ENCODE measurements around the gene TMEM203. TPM values are rescaled to one million over a fixed set of nuclear protein-coding genes. Genes with fewer than 3 reads are reported as not detected.

The TMEM203 gene
- polyA plus RNA-seq, 1 donor = 33.1 TPM

DNA sequence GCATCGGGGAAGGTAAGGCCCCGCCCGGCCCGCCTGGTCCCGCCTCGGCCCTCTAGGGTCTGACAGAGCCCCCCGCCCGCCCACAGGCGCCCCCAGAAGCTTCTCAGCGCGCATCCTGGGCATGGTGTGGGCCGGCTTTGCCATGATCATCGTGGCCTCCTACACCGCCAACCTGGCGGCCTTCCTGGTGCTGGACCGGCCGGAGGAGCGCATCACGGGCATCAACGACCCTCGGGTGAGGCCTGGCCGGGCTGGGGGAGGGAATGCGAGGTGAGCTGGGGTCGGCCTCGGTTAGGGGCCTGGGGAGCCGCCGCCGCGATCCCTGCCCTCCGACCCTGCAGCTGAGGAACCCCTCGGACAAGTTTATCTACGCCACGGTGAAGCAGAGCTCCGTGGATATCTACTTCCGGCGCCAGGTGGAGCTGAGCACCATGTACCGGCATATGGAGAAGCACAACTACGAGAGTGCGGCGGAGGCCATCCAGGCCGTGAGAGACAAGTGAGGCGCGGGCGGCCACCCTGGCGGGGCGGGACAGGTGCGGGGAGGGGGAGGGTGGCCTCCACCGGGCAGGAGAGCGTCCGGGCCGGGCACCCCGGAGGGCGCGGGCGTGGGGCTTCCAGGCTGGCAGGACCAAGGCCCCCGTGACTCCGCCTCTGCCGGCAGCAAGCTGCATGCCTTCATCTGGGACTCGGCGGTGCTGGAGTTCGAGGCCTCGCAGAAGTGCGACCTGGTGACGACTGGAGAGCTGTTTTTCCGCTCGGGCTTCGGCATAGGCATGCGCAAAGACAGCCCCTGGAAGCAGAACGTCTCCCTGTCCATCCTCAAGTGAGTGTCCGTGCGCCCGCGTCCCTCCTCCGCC is 42.7 kb downstream of the TMEM203 start:
- DNase-seq = peak in 1 of 2 donors; percentile 50
- Histone ChIP-seq H3K27ac (ENCODE audit: low read length) (no peak overlapping the region), H3K36me3 (ENCODE audit: control insufficient read depth, insufficient read depth, low read length) (no peaks in the 10 kb centered on the region), H3K4me1 (ENCODE audit: control insufficient read depth, insufficient read depth, low read length) (peaks cover 7% of the 10 kb centered on the region), H3K9me3 (ENCODE audit: control insufficient read depth, low read depth, low read length) (peaks cover 15% of the 10 kb centered on the region), H3K4me3 (ENCODE audit: low read length) (no peak overlapping the region), H3K27me3 (ENCODE audit: control insufficient read depth, insufficient read depth, low read length) (peaks cover 96% of the 10 kb centered on the region)
- no CpG with 5 or more reads among the region's 74 CpGs for WGBS (ENCODE audit: insufficient coverage, low lambda C conversion rate)

DNA sequence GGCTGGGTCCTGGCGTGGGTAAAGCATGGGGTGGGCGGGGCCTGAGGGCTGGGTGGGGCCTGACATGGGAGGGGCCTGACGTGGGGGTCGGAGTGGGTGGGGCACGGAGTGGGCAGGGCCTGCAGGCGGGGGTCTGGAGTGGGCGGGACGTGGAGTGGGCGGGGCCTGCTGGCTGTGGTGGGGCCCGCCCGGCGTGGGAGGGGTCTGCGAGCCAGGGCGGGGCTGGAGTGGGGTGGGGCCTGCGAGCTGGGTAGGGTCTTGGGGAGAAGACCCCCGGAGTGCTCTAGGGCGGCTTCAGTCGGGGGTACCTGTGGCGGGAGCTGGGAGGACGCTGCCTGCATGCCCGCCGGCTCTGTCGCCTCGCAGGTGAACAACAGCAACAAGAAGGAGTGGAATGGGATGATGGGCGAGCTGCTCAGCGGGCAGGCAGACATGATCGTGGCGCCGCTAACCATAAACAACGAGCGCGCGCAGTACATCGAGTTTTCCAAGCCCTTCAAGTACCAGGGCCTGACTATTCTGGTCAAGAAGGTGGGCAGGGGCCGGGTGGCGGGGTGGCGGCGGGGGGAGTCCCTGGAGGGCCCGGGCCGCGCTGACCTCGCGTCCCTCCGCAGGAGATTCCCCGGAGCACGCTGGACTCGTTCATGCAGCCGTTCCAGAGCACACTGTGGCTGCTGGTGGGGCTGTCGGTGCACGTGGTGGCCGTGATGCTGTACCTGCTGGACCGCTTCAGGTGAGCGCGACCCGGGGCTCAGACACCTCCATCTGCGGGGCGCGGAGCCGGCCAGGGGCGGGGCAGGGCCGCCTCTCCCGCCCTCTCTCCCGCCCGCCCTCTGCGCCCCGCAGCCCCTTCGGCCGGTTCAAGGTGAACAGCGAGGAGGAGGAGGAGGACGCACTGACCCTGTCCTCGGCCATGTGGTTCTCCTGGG is 43.6 kb downstream of the TMEM203 start:
- Histone ChIP-seq H3K27me3 (ENCODE audit: control insufficient read depth, insufficient read depth, low read length) (peaks cover 96% of the 10 kb centered on the region), H3K27ac (ENCODE audit: low read length) (no peak overlapping the region), H3K4me3 (ENCODE audit: low read length) (no peak overlapping the region), H3K4me1 (ENCODE audit: control insufficient read depth, insufficient read depth, low read length) (peaks cover 7% of the 10 kb centered on the region), H3K36me3 (ENCODE audit: control insufficient read depth, insufficient read depth, low read length) (no peaks in the 10 kb centered on the region), H3K9me3 (ENCODE audit: control insufficient read depth, low read depth, low read length) (peaks cover 18% of the 10 kb centered on the region)
- no CpG with 5 or more reads among the region's 71 CpGs for WGBS (ENCODE audit: insufficient coverage, low lambda C conversion rate)
- no peak for DNase-seq

DNA sequence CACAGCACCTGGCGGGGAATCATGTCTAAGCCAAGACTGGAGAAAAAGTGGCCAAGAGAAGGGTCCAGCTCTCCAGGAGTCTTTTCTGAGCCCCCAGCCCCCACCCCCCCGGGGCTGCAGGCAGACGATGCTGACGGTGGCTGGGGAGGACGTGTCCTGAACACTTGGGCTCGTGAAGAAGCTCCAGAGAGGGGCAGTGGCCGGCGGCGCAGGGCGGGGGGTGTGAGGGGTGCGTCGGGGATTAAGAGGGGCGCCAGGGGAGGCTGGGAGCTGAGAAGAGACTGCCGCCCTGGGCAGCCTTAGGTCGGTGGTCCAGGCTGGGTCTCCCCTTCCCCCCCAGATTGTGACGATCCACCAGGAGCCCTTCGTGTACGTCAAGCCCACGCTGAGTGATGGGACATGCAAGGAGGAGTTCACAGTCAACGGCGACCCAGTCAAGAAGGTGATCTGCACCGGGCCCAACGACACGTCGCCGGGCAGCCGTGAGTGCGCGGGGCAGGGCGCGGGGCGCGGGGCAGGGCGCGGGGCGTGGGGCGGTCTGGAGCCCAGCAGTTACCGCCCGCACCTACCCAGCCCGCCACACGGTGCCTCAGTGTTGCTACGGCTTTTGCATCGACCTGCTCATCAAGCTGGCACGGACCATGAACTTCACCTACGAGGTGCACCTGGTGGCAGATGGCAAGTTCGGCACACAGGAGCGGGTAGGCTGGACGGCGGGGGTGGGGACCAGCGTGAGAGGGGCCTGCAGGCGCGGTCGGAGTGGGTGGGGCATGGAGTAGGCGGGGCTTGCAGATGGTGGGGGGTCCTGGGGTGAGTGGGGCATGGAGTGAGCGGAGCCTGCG is 44.5 kb downstream of the TMEM203 start:
- H3K27ac ChIP-seq (ENCODE audit: low read length) = no peak overlapping the region
- peaks cover 96% of the 10 kb centered on the region for H3K27me3 ChIP-seq (ENCODE audit: control insufficient read depth, insufficient read depth, low read length)
- peaks cover 25% of the 10 kb centered on the region for H3K9me3 ChIP-seq (ENCODE audit: control insufficient read depth, low read depth, low read length)
- H3K4me3 ChIP-seq (ENCODE audit: low read length) = no peak overlapping the region
- H3K36me3 ChIP-seq (ENCODE audit: control insufficient read depth, insufficient read depth, low read length) = no peaks in the 10 kb centered on the region
- DNase-seq = no peak
- no CpG with 5 or more reads among the region's 56 CpGs for WGBS (ENCODE audit: insufficient coverage, low lambda C conversion rate)
- peaks cover 7% of the 10 kb centered on the region for H3K4me1 ChIP-seq (ENCODE audit: control insufficient read depth, insufficient read depth, low read length)

DNA sequence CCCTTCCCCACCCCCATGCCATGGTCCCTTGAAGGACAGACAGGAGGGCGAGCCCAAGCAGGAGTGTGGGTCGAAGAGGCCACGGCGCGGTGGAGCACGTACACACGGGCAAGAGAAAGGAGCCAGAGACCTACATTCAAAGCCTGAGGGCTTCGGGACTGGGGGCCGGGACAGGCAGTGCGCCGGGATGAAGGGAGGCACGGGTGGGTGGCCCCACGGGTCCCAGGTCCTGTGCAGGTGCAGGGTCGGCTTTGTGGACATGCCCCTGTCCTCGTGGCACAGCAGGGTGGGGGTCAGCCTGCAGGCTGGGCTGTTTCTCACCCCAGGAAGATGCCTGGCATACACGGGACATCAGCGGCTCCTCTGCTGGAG is 45.4 kb downstream of the TMEM203 start:
- Histone ChIP-seq H3K4me3 (ENCODE audit: low read length) (no peak overlapping the region), H3K36me3 (ENCODE audit: control insufficient read depth, insufficient read depth, low read length) (no peaks in the 10 kb centered on the region), H3K9me3 (ENCODE audit: control insufficient read depth, low read depth, low read length) (peaks cover 21% of the 10 kb centered on the region), H3K4me1 (ENCODE audit: control insufficient read depth, insufficient read depth, low read length) (peaks cover 7% of the 10 kb centered on the region), H3K27ac (ENCODE audit: low read length) (no peak overlapping the region), H3K27me3 (ENCODE audit: control insufficient read depth, insufficient read depth, low read length) (peaks cover 96% of the 10 kb centered on the region)
- no CpG with 5 or more reads among the region's 17 CpGs for WGBS (ENCODE audit: insufficient coverage, low lambda C conversion rate)
- no peak for DNase-seq

DNA sequence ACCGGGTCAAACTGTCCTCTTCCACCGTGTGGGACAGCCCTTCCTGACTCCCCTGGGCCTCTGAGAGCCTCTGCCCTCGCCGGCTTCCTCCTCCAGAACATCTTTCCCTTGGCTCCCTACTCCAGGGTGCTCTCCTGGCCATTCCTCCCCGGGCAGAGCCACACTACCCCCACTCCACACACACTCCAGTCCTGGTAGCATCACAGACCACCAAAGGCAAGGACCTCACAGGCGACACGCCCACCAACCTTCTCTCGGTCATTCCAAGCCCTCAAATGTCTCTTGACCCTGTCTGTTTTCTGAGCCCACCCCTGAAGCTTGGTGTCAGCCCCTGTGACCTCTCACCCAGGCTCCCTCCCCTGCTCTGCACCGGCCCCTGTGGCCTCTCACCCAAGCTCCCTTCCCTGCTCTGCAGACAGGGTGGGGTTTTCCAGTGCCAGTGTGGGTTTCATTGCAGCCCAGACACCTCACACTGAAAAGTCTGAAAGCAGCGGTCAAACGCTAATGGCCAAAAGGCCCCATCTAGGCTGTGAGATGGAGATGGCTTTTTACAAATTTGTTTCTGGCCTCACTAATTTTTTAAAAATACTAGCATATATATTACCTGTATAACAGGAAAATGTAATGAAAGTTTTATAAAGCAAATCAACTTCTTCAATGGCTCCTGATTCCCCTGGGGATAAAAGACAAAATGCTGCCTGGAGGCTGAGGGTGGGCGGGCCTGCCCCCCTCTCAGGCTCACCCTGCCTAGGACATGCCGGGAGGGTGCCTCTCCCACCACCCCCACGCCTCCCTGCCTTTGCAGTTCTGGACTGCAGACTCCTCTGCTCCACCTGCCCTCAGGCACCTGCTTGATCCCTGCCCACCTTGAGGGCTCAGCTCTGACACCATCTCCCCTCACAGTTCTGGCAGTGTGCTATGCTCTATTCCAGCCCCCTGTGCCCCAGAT is 46.1 kb downstream of the TMEM203 start:
- H3K27ac ChIP-seq (ENCODE audit: low read length) = no peak overlapping the region
- H3K9me3 ChIP-seq (ENCODE audit: control insufficient read depth, low read depth, low read length) = peaks cover 15% of the 10 kb centered on the region
- peaks cover 90% of the 10 kb centered on the region for H3K27me3 ChIP-seq (ENCODE audit: control insufficient read depth, insufficient read depth, low read length)
- 52% methylated on average over 3 of the region's 14 CpGs for WGBS (ENCODE audit: insufficient coverage, low lambda C conversion rate)
- no peak overlapping the region for H3K4me3 ChIP-seq (ENCODE audit: low read length)
- no peaks in the 10 kb centered on the region for H3K36me3 ChIP-seq (ENCODE audit: control insufficient read depth, insufficient read depth, low read length)
- peaks cover 7% of the 10 kb centered on the region for H3K4me1 ChIP-seq (ENCODE audit: control insufficient read depth, insufficient read depth, low read length)
- no peak for DNase-seq

DNA sequence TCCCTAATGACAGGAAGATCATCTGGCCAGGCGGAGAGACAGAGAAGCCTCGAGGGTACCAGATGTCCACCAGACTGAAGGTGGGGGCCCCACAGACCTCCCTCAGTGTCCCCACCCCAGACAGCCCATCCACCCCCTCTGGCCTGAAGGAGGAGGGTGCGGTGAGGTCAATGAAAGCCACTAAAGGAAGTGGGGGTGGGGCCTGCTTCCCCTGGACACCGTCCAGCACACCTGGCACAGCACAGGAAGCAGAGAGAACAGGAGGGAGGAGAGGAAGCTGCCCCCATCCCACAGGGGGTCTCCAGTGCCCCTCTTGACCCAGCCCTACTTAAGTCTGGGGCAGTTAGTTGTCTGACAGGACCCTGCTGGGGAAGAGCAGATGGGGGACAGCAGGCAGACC is 46.8 kb downstream of the TMEM203 start:
- no CpG with 5 or more reads among the region's 4 CpGs for WGBS (ENCODE audit: insufficient coverage, low lambda C conversion rate)
- H3K36me3 ChIP-seq (ENCODE audit: control insufficient read depth, insufficient read depth, low read length) = no peaks in the 10 kb centered on the region
- H3K27me3 ChIP-seq (ENCODE audit: control insufficient read depth, insufficient read depth, low read length) = peaks cover 82% of the 10 kb centered on the region
- no peak for DNase-seq
- H3K4me3 ChIP-seq (ENCODE audit: low read length) = no peak overlapping the region
- H3K9me3 ChIP-seq (ENCODE audit: control insufficient read depth, low read depth, low read length) = peaks cover 11% of the 10 kb centered on the region
- H3K27ac ChIP-seq (ENCODE audit: low read length) = no peak overlapping the region
- peaks cover 7% of the 10 kb centered on the region for H3K4me1 ChIP-seq (ENCODE audit: control insufficient read depth, insufficient read depth, low read length)

DNA sequence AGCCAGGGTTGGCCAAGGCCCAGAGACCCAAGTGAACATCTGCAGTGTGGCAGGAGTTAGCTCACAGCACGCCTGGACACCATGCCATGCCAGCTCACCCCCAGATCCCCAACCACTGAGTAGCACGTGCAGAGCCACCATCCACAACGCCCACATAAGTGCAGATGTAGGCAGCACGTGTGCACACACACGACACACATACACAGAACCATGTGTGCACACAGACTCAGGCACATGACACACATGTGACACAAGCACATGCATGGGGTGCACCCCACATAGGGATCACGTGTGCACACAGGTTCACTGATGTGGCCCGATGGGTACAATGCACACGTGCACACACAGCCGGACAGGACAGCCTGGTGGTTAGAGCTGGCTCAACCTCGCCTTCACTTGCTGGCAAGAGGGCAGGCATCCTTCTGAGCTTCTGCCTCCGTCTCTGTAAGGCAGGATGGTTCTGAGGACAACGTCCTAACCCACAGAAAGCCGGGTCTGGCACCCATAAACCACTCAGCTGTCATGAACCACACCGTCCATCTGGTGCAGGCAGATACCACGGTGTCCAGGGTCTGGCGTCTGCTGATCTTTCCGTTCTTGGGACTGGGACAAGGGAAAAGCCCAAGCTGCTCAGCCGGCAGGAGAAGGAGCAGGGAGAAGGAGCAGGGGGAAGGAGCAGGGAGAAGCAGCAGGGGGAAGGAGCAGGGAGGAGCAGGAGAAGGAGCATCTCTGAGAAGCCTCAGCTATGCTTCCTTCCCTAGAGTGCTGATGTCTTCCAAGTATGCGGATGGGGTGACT is 47.6 kb downstream of the TMEM203 start:
- Histone ChIP-seq H3K36me3 (ENCODE audit: control insufficient read depth, insufficient read depth, low read length) (no peaks in the 10 kb centered on the region), H3K4me3 (ENCODE audit: low read length) (no peak overlapping the region), H3K4me1 (ENCODE audit: control insufficient read depth, insufficient read depth, low read length) (peaks cover 4% of the 10 kb centered on the region), H3K9me3 (ENCODE audit: control insufficient read depth, low read depth, low read length) (peaks cover 10% of the 10 kb centered on the region), H3K27ac (ENCODE audit: low read length) (no peak overlapping the region), H3K27me3 (ENCODE audit: control insufficient read depth, insufficient read depth, low read length) (peaks cover 74% of the 10 kb centered on the region)
- no peak for DNase-seq
- WGBS (ENCODE audit: insufficient coverage, low lambda C conversion rate) = no CpG with 5 or more reads among the region's 19 CpGs

DNA sequence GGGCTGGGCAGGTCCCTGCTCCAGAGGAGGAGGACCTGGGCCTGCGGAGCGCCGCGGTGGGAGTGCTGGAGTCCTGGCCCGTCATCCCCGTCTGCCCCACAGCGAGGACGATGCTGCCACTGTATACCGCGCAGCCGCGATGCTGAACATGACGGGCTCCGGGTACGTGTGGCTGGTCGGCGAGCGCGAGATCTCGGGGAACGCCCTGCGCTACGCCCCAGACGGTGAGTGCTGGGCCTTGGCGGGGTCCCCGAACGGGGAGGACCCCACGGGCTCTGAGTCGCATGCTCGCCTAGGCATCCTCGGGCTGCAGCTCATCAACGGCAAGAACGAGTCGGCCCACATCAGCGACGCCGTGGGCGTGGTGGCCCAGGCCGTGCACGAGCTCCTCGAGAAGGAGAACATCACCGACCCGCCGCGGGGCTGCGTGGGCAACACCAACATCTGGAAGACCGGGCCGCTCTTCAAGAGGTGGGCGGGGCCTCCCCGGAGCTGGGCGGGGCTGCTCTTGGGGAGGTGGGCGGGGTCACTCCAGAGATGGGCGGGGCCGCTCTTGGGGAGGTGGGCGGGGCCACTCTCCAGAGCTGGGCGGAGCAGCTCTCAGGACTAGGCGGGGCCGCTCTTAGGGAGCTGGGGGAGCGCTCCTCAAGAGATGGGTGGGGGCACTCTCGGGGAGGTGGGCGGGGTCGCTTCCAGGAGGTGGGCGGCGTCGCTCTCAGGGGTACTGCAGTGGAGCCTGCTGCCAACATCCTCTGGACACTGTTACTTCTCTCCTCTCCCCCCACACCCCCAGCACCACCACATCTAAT is 48.7 kb downstream of the TMEM203 start:
- Histone ChIP-seq H3K9me3 (ENCODE audit: control insufficient read depth, low read depth, low read length) (peaks cover 10% of the 10 kb centered on the region), H3K27me3 (ENCODE audit: control insufficient read depth, insufficient read depth, low read length) (peaks cover 64% of the 10 kb centered on the region), H3K36me3 (ENCODE audit: control insufficient read depth, insufficient read depth, low read length) (no peaks in the 10 kb centered on the region), H3K4me1 (ENCODE audit: control insufficient read depth, insufficient read depth, low read length) (no peaks in the 10 kb centered on the region), H3K4me3 (ENCODE audit: low read length) (no peak overlapping the region), H3K27ac (ENCODE audit: low read length) (no peak overlapping the region)
- no peak for DNase-seq
- no CpG with 5 or more reads among the region's 65 CpGs for WGBS (ENCODE audit: insufficient coverage, low lambda C conversion rate)
